Right renal pelvis (tissue), 4 donors: Measurements from ENCODE around the gene FRG2B. TPM values are rescaled to one million over a fixed set of nuclear protein-coding genes. Genes with fewer than 3 reads are reported as not detected.
"Not testable (repeated sequence)": the region's sequence is repeated elsewhere in the genome, so short reads cannot be mapped to it uniquely, and the experiment has no call there.

Source experiments
- DNase-seq, 4 donors: peaks; one replicate each; pipeline ENCODE4 v3.0.0-alpha.2; 2013; ENCODE audit warnings: low read depth in 4 of 4, low spot score in 3 of 4, missing footprints in 1 of 4
- polyA plus RNA-seq, 4 donors: library from polyadenylated mRNA; unstranded; fragments of 120-200 nt; gene quantifications; one replicate each; pipeline ENCODE4 v1.2.1, GENCODE V29; 2013; ENCODE audit not compliant: insufficient read length in 4 of 4

Gene FRG2B
- not detected for polyA plus RNA-seq

DNA sequence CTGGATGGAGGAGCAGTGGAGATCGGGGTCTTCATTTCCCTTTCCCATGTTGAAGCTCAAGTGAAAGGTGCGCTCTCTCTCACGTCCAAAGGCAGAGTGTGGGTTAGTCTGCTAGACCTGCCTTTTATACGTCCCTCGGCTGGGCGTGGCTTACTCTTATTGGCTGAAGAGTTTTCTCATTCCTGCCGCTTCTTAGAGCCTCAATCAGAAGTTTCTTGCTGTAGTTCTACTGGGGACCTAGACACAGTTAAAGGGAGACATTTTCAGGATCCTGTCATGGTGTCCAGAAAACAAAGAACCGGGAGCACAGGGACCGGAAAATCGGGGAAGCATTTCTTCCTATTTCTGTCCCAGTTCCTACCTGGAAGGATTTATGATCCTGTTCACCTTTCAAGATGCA lies at the start of gene FRG2B:
TSS of gene FRG2B (minus strand) at position 101 of the 400 bp plus-strand sequence. CDS start at position 48, 53 bp downstream.
- DNase-seq: not testable (repeated sequence)

DNA sequence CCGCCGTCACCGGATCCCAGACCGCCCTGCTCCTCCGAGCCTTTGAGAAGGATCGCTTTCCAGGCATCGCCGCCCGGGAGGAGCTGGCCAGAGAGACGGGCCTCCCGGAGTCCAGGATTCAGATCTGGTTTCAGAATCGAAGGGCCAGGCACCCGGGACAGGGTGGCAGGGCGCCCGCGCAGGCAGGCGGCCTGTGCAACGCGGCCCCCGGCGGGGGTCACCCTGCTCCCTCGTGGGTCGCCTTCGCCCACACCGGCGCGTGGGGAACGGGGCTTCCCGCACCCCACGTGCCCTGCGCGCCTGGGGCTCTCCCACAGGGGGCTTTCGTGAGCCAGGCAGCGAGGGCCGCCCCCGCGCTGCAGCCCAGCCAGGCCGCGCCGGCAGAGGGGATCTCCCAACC lies 40.9 kb upstream of the FRG2B start:
- not testable (repeated sequence) for DNase-seq

DNA sequence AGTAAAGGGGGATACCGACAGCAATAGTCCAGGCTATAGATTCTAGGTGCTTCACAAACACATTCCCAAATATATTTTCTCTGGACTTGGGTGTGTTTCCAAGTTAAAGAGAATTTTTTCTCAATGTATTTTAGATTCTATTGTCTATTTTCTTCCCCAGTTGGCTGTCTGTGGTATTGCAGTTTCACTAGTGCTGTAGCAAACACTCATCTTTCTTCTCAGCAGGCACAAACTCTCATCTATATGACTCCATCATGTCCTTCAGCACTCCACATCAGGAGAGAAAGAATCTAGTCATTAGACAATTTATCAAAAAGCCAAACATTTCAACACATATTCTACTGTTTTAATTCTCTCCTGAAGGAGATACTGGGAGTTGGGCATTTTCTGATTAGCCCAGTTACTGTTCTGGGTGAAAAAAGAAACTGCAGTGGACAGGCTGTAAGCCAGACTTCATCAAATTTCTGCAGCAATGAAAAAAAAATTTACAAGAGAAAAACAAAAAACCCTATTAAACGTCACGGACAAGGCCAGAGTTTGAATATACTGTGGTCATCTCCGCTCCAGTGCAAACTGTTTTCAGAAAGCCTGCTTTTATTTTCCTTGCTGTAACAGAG lies 37.1 kb upstream of the FRG2B start:
- DNase-seq: not testable (repeated sequence)

DNA sequence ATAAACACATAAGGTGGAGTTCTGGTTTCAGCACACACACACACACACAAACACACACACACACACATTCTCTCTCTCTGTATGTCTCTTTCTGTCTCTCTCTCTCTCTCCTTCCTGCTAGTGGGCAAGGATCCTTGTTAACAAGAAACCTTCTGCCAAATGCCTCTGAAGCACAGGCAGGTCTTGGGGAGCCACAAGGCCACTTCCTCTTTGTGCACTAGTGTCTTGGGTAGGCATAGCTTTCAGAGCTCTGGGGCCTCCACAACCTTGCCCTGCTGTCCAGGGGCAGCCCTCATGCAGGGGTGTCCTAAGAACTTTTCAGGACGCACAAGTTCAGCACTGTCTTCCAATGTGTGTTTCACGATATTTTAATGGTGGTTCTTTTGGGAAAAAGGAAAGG lies 34.5 kb upstream of the FRG2B start:
- not testable (repeated sequence) for DNase-seq

DNA sequence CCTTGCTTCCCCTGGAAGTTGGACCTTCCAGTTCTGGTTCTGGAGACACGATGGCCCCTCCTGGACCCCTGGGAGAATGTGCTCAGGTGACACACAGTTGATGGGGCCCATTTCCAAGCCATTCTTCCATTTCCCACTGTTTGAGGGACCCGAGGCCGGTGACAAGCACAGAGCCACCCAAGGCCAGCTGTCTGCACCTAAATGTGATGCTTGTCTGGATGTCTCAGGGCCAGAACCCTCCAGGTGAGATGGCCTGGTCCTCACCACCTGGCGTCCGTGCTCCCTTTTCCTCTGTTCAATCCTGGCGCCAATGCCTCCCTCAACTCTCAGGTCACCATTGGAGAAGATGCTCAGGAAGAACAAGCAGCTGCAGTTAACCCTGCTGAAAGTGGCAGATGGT lies 33.9 kb upstream of the FRG2B start:
- DNase-seq: not testable (repeated sequence)

DNA sequence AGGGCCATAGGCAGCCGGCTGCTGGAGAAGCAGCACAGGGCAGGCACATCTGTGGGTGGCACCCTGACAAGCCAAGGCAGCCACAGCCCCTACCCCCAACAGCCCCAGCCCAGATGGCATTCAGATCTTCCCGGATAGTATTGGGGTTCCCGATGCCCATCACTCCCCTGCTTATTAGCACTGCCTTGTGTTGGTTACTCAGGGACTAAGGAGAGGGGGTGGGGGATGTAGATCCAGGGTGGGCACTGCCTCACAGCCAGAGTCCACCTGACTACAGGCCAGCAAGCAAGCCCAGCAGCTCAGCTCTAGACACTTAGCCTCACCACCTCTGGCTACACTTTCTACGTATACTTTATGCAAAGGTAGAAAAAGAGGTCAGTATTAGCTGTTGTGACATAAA lies 30.7 kb upstream of the FRG2B start:
- DNase-seq: not testable (repeated sequence)

DNA sequence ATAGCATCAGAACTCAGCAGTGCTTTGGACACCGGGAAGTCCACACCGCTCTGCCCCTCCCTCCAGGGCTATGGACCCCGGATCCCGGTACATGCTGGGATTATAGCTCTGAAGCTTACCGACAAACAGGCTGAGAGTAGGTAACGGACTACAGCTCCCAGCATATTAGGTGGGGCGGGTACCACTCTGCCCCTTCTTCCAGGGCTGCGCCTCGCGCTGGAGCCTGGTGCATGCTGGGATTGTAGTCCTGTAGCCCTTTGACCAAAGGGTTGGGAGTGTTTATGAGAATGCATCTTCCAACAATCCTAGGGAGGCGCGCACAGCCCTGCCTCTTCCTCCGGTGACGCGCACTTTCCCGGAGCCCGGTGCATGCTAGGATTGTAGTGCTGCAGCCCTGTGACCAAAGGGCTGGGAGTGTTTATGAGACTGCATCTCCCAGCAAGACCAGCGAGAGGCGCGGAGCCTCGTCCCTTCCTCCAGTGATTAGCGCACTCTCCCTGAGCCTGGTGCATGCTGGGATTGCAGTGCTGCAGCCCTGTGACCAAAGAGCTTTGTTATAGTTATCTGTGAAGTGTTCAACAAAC lies 22.4 kb upstream of the FRG2B start:
- DNase-seq: not testable (repeated sequence)

DNA sequence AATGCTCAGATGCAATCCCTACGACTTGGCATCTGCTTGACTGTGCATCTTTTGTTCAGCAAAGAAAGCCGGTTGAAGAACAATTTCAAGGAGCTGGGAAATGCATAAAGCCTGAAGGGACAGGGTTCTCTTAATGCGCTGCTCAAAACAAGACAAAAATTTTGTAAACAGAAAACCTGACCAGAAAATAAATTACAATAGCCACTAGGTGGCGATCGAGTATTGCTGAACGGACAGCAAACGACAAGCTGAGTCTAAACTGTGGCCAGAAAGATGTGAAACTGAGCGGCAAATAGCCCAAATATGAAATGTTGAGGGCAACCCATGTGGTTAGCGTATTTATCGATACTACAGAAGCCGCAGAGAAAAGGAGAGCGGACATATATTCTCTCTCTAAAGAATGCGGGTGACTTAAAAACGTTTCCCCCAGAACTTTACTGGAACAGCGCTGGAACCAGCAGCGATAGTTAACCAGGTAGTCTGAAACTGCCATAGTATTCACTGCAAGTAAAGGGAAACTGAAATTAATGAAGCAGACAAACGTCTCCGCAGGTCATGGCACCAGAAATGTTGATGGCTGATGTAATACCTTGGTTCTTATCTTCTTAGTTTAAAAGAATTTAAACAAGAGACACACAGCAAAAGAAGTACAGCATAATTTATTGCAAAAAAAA lies 20.6 kb upstream of the FRG2B start:
- not testable (repeated sequence) for DNase-seq

DNA sequence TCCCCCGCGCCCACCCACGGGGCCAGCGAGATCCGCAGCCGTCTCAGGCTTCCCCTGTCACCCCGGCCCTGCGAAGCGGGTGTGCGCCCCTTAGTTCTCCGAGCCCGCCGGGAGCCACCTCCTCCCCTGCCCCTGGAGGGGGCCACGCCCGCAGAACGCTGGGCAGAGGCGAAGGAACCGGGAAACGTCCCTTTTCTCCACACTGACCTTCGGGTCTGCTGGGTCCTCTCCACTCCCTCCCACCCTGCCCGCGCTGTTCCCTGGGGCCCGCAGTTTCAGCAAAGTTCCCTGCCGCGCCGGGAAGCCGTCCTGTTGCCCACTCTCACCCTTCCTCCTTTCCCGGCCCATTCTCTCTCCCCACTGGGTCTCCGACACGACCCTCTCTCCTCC lies 11.2 kb upstream of the FRG2B start:
- DNase-seq: not testable (repeated sequence)

DNA sequence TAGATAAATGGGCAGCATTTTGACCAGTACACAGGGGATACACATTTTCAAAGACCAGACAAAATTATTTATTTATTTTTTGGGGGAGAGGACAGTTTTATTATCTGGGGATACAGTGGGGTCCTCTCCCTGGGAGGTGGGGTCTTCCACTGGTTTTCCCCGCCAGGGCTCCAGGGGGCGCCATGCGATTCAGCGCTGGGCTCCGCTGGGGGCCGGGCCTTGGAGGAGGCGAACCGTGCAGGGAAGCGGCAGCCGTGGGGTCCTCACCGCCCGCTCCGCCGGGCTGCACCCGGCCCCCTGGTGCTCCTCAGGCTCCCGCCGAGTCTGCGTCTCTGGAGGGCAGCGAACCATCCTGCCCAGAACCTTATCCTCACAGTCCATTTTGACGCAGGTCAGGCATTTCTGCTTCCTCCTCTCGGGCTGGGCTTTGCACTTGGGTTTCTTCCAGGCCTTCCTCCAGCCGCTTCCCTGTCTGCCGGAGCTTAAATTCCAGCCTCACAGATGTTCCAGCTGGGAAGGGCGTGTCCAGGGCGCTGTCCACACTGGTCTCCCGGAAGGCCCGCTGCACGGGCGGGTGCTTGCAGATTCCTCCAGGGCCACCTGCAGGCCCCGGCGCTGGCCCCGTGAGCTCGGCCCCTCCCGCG lies 10.7 kb upstream of the FRG2B start:
- DNase-seq: not testable (repeated sequence)

DNA sequence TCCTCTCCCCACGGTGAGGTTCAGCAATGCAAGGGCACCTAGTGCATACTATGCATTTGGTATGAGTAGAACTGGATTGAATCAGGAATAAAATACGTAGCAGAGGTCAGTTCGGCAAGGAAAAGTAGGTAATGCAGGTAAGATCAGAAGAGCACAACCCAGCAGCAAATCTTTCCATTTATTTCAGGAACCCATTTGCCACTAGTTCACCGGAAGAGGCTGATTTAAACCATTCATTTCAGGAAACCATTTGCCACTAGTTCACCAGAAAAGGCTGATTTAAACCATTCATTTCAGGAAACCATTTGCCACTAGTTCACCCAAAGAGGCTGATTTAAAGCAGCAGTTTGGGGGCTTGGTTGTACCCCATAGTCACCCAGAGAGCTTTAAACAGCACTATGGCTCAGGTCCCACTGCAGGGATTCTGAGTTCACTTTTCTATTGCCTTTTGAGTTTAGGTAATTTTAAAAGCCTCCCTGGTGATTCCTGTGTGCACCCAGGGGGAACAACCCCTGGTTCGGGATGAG lies 4.2 kb upstream of the FRG2B start:
- DNase-seq: not testable (repeated sequence)

DNA sequence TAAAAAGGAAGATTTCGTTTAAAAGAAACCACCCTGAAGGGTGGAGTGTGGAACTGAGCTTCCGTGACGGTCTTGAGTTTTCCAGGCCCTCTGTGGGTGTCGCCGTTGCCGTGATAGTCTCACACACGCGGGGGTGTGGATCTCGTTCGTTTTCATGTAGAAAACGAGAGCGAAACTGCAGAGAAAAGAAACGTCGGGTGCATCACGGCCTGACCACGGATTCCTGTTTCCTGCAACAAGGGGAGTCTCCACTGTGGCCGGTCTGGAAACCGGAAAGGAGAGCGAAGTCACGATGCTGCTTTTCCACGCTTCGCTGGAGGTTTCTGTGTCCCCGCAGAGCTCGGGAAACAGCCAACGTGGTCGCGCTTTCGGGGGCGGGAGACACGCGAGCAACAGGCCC lies 4.1 kb downstream of the FRG2B start:
- DNase-seq: not testable (repeated sequence)

DNA sequence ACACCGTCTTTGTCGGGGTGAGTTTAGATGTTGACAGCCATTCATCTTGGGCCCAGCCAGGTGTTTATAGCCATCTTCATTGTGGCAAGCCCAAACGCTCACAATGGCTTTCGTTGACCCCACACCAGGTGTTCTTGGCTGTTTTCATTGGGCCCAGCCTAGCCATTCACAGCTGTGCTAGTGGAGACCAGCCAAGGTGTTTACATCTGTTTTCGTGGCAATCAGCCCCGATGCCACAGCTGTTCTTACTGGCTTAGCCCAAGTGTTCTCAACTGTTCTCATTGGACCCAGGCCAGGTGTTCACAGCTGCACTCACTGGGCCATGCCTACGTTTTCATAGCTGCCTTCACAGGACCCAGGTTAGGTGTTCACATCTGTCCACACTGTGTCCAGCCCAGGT lies 7.7 kb downstream of the FRG2B start:
- DNase-seq: no peak

DNA sequence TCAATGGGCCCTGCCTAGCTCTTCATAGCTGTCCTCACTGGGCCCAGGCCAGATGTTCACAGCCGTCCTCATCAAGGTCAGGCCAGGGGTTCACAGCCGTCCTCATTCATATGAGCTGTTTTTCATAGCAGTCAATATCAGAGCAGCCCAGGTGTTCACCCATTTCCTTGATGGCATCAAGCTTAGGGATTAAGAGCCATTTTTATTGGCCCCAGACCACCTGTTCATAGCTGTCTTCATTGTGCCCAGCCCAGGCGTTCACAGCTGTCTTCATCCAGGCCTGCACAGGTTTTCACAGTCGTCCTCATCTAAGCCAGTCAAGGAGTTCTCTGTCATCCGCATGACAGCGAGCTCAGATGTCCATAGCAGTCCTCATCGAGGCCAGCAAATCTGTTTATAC lies 9.4 kb downstream of the FRG2B start:
- no peak for DNase-seq

DNA sequence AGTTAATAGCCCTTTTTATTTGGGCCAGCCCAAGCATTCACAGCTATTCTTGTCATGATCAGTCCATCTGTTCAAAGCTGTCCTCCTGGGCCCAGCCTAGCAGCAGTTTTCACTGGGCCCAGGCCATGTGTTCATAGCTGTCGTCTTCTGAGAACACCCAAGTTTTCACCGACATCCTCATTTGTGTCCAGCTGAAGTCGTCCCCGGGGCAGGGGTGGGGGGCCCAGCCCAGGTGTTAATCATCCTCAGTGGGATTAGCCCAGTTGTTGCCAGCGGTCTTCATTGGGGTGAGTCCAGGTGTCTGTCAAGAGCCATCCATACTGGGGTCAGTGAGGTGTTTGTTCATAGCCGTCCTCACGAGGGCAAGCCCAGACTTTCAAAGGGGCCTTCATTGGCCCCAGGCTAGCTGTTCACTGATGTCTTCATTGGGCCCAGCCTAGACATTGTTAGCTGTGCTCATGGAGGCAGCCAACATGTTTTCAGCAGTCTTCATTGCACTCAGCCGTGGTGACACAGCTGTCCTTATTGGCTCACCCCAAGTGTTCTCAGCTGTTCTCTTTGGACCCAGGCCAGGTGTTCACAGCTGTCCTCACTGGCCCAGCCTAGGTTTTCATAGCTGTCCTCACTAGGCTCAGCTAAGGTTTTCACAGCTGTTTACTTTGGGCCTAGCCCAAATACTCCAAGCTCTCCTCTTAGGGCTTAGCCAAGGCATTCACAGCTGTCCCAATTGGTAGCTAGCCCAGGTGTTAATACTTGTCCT lies 10.0 kb downstream of the FRG2B start:
- no peak for DNase-seq

DNA sequence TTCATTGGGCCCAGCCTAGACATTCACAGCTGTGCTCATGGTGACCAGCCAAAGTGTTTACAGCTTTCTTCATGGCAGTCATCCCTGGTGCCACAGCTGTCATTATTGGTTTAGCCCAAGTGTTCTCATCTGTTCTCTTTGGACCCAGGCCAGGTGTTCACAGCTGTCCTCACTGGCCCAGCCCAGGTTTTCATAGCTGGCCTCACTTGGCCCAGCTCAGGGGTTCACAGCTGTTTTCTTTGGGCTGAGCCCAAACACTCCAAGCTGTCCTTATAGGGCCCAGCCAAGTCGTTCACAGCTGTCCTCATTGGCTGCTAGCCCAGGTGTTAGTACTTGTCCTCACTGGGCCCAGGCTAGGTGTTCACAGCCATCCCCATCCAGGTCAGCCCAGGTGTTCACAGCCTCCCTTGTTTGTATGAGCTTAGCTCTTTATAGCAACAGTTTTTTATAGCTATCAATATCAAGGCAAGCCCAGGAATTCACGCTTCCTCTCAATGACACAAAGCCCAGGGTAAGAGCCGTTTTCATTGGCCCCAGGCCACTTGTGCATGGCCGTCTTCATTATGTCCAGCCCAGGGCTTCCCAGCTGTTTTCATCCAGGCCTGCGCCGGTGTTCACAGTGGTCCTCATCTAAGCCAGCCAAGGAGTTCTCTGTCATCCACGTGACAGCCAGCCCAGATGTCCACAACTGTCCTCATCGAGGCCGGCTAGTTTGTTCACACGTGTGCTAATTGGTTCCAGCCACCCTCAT lies 11.6 kb downstream of the FRG2B start:
- DNase-seq: no peak

DNA sequence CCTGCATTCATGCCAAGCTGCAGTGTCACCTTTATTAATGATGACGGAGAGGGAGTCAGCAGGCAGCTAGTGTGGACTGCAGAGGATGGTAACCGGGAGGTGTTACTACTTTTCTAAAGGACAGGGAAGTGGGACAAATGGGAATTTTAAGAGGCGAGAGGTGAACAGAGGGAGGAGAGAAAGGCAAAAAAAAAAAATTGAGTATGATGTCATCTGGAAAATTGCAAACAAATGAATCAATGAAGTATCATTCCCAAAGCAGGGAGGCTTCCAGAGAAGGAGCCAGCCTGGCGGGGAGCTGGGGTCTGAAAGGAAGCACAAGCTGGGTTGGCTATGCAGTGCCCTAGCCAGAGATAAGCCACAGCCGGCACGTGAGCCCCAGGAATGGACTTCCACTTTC lies 12.9 kb downstream of the FRG2B start:
- DNase-seq: no peak

DNA sequence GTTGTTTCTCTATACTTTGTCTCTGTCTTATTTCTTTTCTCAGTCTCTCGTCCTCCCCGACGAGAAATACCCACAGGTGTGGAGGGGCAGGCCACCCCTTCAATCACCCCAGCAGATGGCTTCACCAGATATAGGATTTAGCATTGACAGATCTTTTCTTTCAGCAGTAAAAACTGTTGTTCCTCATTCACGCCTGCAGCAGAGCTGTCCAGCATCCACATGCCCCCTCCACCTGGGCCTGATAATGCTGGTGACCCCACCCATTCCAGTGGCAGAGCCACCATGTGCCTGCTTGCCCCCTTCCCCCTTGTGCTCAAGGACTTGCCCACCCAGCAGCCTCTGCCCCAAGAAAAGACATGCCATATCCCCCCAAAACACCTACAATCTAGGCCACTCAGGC lies 15.5 kb downstream of the FRG2B start:
- no peak for DNase-seq

DNA sequence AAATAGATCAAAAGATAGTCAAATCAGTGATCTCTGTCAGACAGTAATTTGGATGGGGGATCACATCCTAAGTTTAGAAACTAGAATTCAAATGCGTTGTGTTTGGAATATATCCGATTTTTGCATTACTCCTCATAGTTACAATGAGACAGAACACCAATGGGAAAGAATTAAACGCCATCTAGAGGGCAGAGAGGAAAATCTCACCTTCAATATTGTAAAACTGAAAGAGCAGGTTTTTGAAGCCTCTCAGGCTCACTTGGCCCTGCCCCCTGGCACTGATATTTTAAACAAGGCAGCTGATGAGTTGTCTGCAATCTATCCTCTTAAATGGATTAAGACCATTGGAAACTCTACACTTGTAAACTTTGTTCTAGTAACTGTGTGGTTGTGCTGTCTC lies 17.7 kb downstream of the FRG2B start:
- DNase-seq: no peak

DNA sequence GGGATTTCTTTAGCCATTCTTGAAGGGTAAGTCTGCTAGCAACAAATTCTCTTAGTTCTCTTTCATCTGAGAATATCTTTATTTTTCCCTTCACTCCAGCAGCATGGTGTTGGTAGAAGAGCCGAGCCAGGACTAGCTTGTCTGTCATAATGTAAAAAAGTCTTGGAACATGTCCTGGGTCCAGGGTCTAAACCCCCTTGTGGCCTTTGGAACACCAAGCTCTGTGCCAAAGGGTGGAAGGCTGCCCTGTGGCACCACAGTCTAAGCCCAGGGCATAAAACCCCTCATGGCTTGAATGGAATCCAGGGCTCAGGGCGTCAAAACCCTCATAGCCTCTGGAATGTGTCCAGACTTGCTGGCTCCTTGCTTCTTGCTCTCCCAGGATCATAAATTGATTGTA lies 23.2 kb downstream of the FRG2B start:
- not testable (repeated sequence) for DNase-seq
